WTC11 (cell line): ENCODE results near the gene NME5.

Source experiments
- CTCF ChIP-seq: fragments of 200-600 bp; IDR thresholded peaks from 2 replicates; pipeline ENCODE4 v1.8.0; 2022; ENCODE audit warnings: antibody characterized with exemption
- FOXJ3 ChIP-seq: sonication (generic); formaldehyde crosslinking; IDR thresholded peaks from 2 replicates; pipeline ENCODE4 v1.9.0; 2021; ENCODE audit warnings: missing genetic modification reagents, mild to moderate bottlenecking, borderline replicate concordance
- FOXP1 ChIP-seq: sonication (generic); formaldehyde crosslinking; IDR thresholded peaks from 2 replicates; pipeline ENCODE4 v1.8.0; 2022; ENCODE audit warnings: missing genetic modification reagents, mild to moderate bottlenecking, moderate library complexity, borderline replicate concordance
- HMGXB4 ChIP-seq: sonication (generic); formaldehyde crosslinking; IDR thresholded peaks from 2 replicates; pipeline ENCODE4 v1.8.1; 2023; ENCODE audit warnings: mild to moderate bottlenecking, moderate library complexity, missing genetic modification reagents
- JAZF1 ChIP-seq: fragments of 250-450 bp; sonication (Bioruptor Pico); IDR thresholded peaks from 2 replicates; pipeline ENCODE4 v1.9.0; 2021; ENCODE audit warnings: moderate library complexity, mild to moderate bottlenecking, inconsistent platforms
- JUN ChIP-seq: sonication (generic); formaldehyde crosslinking; IDR thresholded peaks from 2 replicates; pipeline ENCODE4 v1.8.0; 2023; ENCODE audit warnings: mild to moderate bottlenecking, missing genetic modification reagents
- NFYB ChIP-seq: sonication (generic); formaldehyde crosslinking; conservative IDR thresholded peaks from 2 replicates; pipeline ENCODE4 v1.8.0; 2022; ENCODE audit warnings: low read depth, missing genetic modification reagents
- PREB ChIP-seq: sonication (generic); formaldehyde crosslinking; IDR thresholded peaks from 2 replicates; pipeline ENCODE4 v1.8.1; 2022; ENCODE audit warnings: mild to moderate bottlenecking, missing genetic modification reagents, moderate library complexity, borderline replicate concordance
- PRRX2 ChIP-seq: fragments of 250-450 bp; sonication (Bioruptor Pico); IDR thresholded peaks from 2 replicates; pipeline ENCODE4 v1.8.0; 2021; ENCODE audit warnings: mild to moderate bottlenecking
- SMAD3 ChIP-seq: sonication (generic); formaldehyde crosslinking; IDR thresholded peaks from 2 replicates; pipeline ENCODE4 v1.8.0; 2022; ENCODE audit warnings: missing genetic modification reagents, mild to moderate bottlenecking, borderline replicate concordance
- SP1 ChIP-seq: sonication (generic); formaldehyde crosslinking; conservative IDR thresholded peaks from 2 replicates; pipeline ENCODE4 v1.8.1; 2022; ENCODE audit warnings: missing genetic modification reagents
- ZNF416 ChIP-seq: fragments of 250-450 bp; sonication (Bioruptor Pico); IDR thresholded peaks from 2 replicates; pipeline ENCODE4 v1.9.0; 2021; ENCODE audit warnings: mild to moderate bottlenecking, inconsistent platforms
- TF ChIP-seq, protein P1 (sequence below): sonication (generic); formaldehyde crosslinking; IDR thresholded peaks from 2 replicates; pipeline ENCODE4 v1.8.1; 2022; ENCODE audit warnings: missing genetic modification reagents, borderline replicate concordance

GRCh38 chr5:138186002-138186447 lies 46.8 kb upstream of the NME5 start:
- no peak for TF ChIP-seq HMGXB4 (CRISPR knock-in tag)
- TF ChIP-seq PREB, result no peak
- TF ChIP-seq CTCF, result no peak
- TF ChIP-seq, protein P1, sequence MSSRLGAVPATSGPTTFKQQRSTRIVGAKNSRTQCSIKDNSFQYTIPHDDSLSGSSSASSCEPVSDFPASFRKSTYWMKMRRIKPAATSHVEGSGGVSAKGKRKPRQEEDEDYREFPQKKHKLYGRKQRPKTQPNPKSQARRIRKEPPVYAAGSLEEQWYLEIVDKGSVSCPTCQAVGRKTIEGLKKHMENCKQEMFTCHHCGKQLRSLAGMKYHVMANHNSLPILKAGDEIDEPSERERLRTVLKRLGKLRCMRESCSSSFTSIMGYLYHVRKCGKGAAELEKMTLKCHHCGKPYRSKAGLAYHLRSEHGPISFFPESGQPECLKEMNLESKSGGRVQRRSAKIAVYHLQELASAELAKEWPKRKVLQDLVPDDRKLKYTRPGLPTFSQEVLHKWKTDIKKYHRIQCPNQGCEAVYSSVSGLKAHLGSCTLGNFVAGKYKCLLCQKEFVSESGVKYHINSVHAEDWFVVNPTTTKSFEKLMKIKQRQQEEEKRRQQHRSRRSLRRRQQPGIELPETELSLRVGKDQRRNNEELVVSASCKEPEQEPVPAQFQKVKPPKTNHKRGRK (CRISPR knock-in tag), result no peak
- no peak for TF ChIP-seq ZNF416 (CRISPR knock-in tag)
- TF ChIP-seq JAZF1, result no peak
- no peak for TF ChIP-seq PRRX2 (CRISPR knock-in tag)
- TF ChIP-seq JUN (CRISPR knock-in tag), result no peak
- no peak for TF ChIP-seq SP1 (CRISPR knock-in tag)
- TF ChIP-seq SMAD3 (CRISPR knock-in tag), result no peak
- TF ChIP-seq FOXJ3, result no peak
- no peak for TF ChIP-seq FOXP1
- TF ChIP-seq NFYB (CRISPR knock-in tag), result no peak
